PC-9 (cell line): ENCODE data around the gene RFT1. TPM values are rescaled to one million over a fixed set of nuclear protein-coding genes. Genes with fewer than 3 reads are reported as not detected.

Source experiments
- BruUV-seq: library from RNA; stranded (reverse); fragments of 400-500 nt; replicated peaks from 2 replicates; lab custom pipeline; 2021; lab: Mats Ljungman, UMichigan
- CTCF ChIA-PET: fragments of 300-600 bp; sonication (Branson Sonifier 250); formaldehyde crosslinking; loops from one replicate; lab custom pipeline; 2022; ENCODE audit warnings: antibody characterized with exemption; lab: Charles Lee
- POLR2A ChIA-PET: fragments of 300-600 bp; sonication (Branson Sonifier 250); formaldehyde crosslinking; loops from one replicate; lab custom pipeline; 2022; ENCODE audit warnings: antibody characterized with exemption; ENCODE audit not compliant: unreplicated experiment; lab: Charles Lee
- DNase-seq, 2 experiments: peaks; one replicate each; pipeline versions ENCODE4 v3.0.0 to v3.0.0-alpha.2; 2015 to 2022; ENCODE audit warnings: mixed read lengths in 1 of 2
- H2AFZ ChIP-seq: fragments of 200-600 bp; sonication (generic); 2 replicates; pipeline ENCODE4 v1.8.1; 2017; ENCODE audit warnings: antibody characterized with exemption
- H3F3A ChIP-seq: fragments of 200-600 bp; sonication (generic); 2 replicates; pipeline ENCODE4 v1.8.1; 2017; ENCODE audit warnings: antibody characterized with exemption, mild to moderate bottlenecking, low read depth; ENCODE audit not compliant: insufficient read depth
- H3K27ac ChIP-seq: fragments of 200-600 bp; sonication (generic); 2 replicates; pipeline ENCODE4 v1.6.1; 2016; ENCODE audit warnings: mixed run types
- H3K27me3 ChIP-seq: fragments of 200-600 bp; sonication (generic); 2 replicates; pipeline ENCODE4 v1.6.1; 2016; ENCODE audit warnings: low read depth, mixed run types; ENCODE audit not compliant: insufficient read depth
- H3K36me3 ChIP-seq: fragments of 200-600 bp; sonication (generic); 2 replicates; pipeline ENCODE4 v1.6.1; 2016; ENCODE audit warnings: low read depth, mixed run types
- H3K4me1 ChIP-seq: fragments of 200-600 bp; sonication (generic); replicated peaks from 2 replicates; pipeline ENCODE4 v1.6.1; 2016; ENCODE audit warnings: mixed run types; ENCODE audit not compliant: insufficient read depth
- H3K4me2 ChIP-seq: fragments of 200-600 bp; sonication (generic); 2 replicates; pipeline ENCODE4 v1.6.1; 2017; ENCODE audit warnings: mixed run types
- H3K4me3 ChIP-seq: fragments of 200-600 bp; sonication (generic); 2 replicates; pipeline ENCODE4 v1.6.1; 2016; ENCODE audit warnings: mixed run types
- H3K79me2 ChIP-seq: fragments of 200-600 bp; sonication (generic); 2 replicates; pipeline ENCODE4 v1.6.1; 2017; ENCODE audit warnings: low read depth, mixed run types
- H3K9me2 ChIP-seq: fragments of 200-600 bp; sonication (generic); 2 replicates; pipeline ENCODE4 v1.8.1; 2017; ENCODE audit warnings: mild to moderate bottlenecking; ENCODE audit not compliant: insufficient read depth
- H3K9me3 ChIP-seq: fragments of 200-600 bp; sonication (generic); 2 replicates; pipeline ENCODE4 v1.8.1; 2016; ENCODE audit warnings: low read depth; ENCODE audit not compliant: insufficient read depth
- H4K20me1 ChIP-seq: fragments of 200-600 bp; sonication (generic); 2 replicates; pipeline ENCODE4 v1.8.1; 2017; ENCODE audit not compliant: insufficient read depth
- EZH2 ChIP-seq: fragments of 200-600 bp; sonication (generic); IDR thresholded peaks from 2 replicates; pipeline ENCODE4 v1.8.0; 2017; ENCODE audit warnings: antibody characterized with exemption, low read depth
- intact Hi-C: fragments of 100-400 bp; cut with micrococcal nuclease; formaldehyde crosslinking; loops from one replicate; pipeline ENCODE4 v1.10.0; 2022; ENCODE audit not compliant: unreplicated experiment
- total RNA-seq: library from RNA; stranded (reverse); gene quantifications from 2 replicates; pipeline ENCODE4 v1.2.3, GENCODE V29; 2021
- TF ChIP-seq, protein P1 (sequence below): fragments of 200-600 bp; sonication (generic); conservative IDR thresholded peaks from 2 replicates; pipeline ENCODE4 v1.6.1; 2017; ENCODE audit warnings: mixed run types, antibody characterized with exemption, mild to moderate bottlenecking, moderate library complexity

RFT1 gene
- total RNA-seq, 1 experiment from 2014 or later, result 31.0 TPM

- Histone ChIP-seq H3K27me3 (no peaks in the 10 kb centered on the region), H3K27ac (no peak overlapping the region), H3K36me3 (no peaks in the 10 kb centered on the region), H3K4me1 (peaks cover 17% of the 10 kb centered on the region), H4K20me1 (no peaks in the 10 kb centered on the region), H3K9me2 (no peaks in the 10 kb centered on the region), H3F3A (0 out of 2 replicates have a peak, but pooled peaks cover 4% of the 10 kb centered on the region), H3K9me3 (no peaks in the 10 kb centered on the region), H3K4me2 (no peak overlapping the region), H2AFZ (no peak overlapping the region), H3K79me2 (no peaks in the 10 kb centered on the region), H3K4me3 (no peak overlapping the region)
- DNase-seq, result no peak
- no peak for TF ChIP-seq EZH2
- TF ChIP-seq, protein P1, sequence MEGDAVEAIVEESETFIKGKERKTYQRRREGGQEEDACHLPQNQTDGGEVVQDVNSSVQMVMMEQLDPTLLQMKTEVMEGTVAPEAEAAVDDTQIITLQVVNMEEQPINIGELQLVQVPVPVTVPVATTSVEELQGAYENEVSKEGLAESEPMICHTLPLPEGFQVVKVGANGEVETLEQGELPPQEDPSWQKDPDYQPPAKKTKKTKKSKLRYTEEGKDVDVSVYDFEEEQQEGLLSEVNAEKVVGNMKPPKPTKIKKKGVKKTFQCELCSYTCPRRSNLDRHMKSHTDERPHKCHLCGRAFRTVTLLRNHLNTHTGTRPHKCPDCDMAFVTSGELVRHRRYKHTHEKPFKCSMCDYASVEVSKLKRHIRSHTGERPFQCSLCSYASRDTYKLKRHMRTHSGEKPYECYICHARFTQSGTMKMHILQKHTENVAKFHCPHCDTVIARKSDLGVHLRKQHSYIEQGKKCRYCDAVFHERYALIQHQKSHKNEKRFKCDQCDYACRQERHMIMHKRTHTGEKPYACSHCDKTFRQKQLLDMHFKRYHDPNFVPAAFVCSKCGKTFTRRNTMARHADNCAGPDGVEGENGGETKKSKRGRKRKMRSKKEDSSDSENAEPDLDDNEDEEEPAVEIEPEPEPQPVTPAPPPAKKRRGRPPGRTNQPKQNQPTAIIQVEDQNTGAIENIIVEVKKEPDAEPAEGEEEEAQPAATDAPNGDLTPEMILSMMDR, result no peak
- CTCF ChIA-PET, result interaction anchor here (0.8 kb wide), 1 partner anchor 13 kb away, joined by 5 read pairs; no protein-coding TSS in a partner anchor
- BruUV-seq, result no TSS peak
- POLR2A ChIA-PET, result no interaction called here
- intact Hi-C loops, result no loop called here
Observed at GRCh38 chr3:53137221-53137620, 7.0 kb upstream of the RFT1 start.

GRCh38 chr3:53134631-53135232 lies 4.5 kb upstream of the RFT1 start:
- TF ChIP-seq EZH2, result no peak
- TF ChIP-seq, protein P1, result peak; percentile 79
- BruUV-seq, result no TSS peak
- no peak overlapping the region for H3K4me3 ChIP-seq
- H3K4me1 ChIP-seq, result peaks cover 9% of the 10 kb centered on the region; the same call in 1 of the 2 replicates
- DNase-seq, result peak; percentile 54 to 81
- H3K79me2 ChIP-seq, result peaks cover 4% of the 10 kb centered on the region
- POLR2A ChIA-PET, result interaction anchor here (0.7 kb wide), 2 partner anchors 26 to 63 kb away, joined by 3 to 15 read pairs; no protein-coding TSS in a partner anchor
- no peak overlapping the region for H3K4me2 ChIP-seq
- no peaks in the 10 kb centered on the region for H3K27me3 ChIP-seq
- H3K36me3 ChIP-seq, result no peaks in the 10 kb centered on the region
- H3F3A ChIP-seq, result 0 out of 2 replicates have a peak, but pooled peaks cover 4% of the 10 kb centered on the region
- intact Hi-C loops, result loop anchor here (1.0 to 2.0 kb wide), 2 partner anchors 20 to 62 kb away; no protein-coding TSS in a partner anchor
- H2AFZ ChIP-seq, result no peak overlapping the region
- H3K27ac ChIP-seq, result no peak overlapping the region
- no peaks in the 10 kb centered on the region for H3K9me3 ChIP-seq
- CTCF ChIA-PET, result interaction anchor here (0.8 to 1.5 kb wide), 3 partner anchors 16 to 62 kb away, joined by 3 to 7 read pairs (median 5); no protein-coding TSS in a partner anchor
- no peaks in the 10 kb centered on the region for H4K20me1 ChIP-seq
- no peaks in the 10 kb centered on the region for H3K9me2 ChIP-seq

- no peak overlapping the region for H3K27ac ChIP-seq
Observed at GRCh38 chr3:53132347-53132746, 2.1 kb upstream of the RFT1 start.

More at GRCh38 chr3:53132347-53132746, 2.1 kb upstream of the RFT1 start:
- peaks cover 22% of the 10 kb centered on the region for H3K79me2 ChIP-seq
- H3K4me3 ChIP-seq, result no peak overlapping the region
- no peak overlapping the region for H2AFZ ChIP-seq
- no peak for TF ChIP-seq EZH2
- TF ChIP-seq, protein P1, result no peak
- no peaks in the 10 kb centered on the region for H3K36me3 ChIP-seq
- H3K27me3 ChIP-seq, result no peaks in the 10 kb centered on the region
- intact Hi-C loops, result no loop called here
- no peak for DNase-seq
- H4K20me1 ChIP-seq, result no peaks in the 10 kb centered on the region
- CTCF ChIA-PET, result interaction anchor here (0.6 kb wide), 1 partner anchor 62 kb away, joined by 3 read pairs; no protein-coding TSS in a partner anchor
- H3F3A ChIP-seq, result peaks cover 4% of the 10 kb centered on the region; the same call in 1 of the 2 replicates
- POLR2A ChIA-PET, result no interaction called here
- no peaks in the 10 kb centered on the region for H3K9me2 ChIP-seq
- BruUV-seq, result no TSS peak
- H3K9me3 ChIP-seq, result no peaks in the 10 kb centered on the region
- no peak overlapping the region for H3K4me2 ChIP-seq
- peaks cover 20% of the 10 kb centered on the region for H3K4me1 ChIP-seq
